GM12891 (cell line): ENCODE data around the gene SQSTM1.

Source experiments
- POLR2A ChIP-seq: IDR thresholded peaks from 2 replicates; pipeline ENCODE4 v1.6.1; 2011; ENCODE audit warnings: low read depth, low read length, control low read depth
- POLR2AphosphoS5 ChIP-seq: IDR thresholded peaks from 2 replicates; pipeline ENCODE4 v1.6.1; 2011; ENCODE audit warnings: low read depth, low read length, control low read depth
- TAF1 ChIP-seq: IDR thresholded peaks from 2 replicates; pipeline ENCODE4 v1.6.1; 2011; ENCODE audit warnings: low read depth, low read length, control low read depth

DNA sequence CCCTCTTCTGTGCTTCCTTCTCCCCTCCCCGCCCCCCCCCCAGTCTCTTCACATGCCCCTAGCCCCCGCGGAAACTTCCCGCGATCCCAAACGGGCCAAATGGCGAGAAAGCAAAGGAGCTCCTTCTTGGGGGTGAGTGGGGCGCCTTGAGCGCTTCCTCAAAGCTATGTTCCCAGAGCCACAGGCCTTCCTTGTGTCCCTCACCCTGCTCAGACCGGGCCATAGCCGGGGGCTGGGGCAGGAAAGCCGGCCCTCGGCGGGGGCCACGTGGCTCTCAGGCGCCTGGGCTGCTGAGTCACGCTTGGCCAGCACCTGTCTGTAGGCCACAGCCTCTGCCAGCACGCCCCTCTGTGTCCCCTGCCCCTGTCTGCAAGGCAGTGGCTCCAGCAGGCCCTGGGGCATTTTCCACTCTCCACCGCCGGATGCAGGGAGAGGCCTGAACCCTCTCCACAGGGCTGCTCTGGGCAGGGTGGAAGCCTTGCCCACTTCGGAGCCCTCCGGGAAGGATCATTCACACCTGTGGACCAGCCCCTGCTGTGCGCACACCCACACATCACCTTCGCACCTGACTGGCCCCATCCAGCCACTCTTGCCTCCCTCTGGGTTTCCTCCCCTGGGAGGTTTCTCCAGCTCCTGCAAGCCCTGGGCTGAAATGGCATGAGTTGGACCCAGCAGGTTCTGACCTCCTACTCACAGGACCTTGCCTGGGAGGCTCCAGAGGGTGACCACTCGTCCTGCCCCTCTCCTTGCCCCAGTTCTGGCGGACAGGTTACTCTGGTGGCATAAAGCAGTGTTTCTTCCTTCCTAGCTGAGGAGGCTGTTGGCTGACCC is 1.2 kb upstream of the SQSTM1 start:
- TF ChIP-seq POLR2A (no peak), TAF1 (no peak; the same call in 1 of the 2 replicates), POLR2AphosphoS5 (no peak)
